NCI-H82 (cell line): Measurements from ENCODE around the gene DAP3.

Source experiments
- DNase-seq: peaks from one replicate; lab custom pipeline; 2025; lab: John Stamatoyannopoulos, UW

Gene DAP3

DNA sequence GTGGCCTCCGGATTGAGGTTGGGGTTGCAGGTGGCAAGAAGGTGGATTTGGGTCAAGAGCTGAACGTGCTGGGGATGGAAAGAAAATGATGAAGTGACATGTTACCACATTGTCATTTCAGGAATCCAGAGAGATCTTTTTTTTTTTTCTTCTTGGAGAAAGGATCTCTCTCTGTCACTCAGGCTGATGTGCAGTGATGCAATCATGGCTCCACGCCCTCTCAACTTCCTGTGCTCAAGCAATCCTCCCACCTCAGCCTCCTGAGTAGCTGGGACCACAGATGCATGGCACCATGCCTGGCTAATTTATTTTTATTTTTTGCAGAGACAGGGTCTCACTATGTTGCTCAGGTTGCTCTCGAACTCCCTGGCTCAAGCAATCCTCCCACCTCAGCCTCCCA, 87.5 kb downstream of the DAP3 start:
- no peak for DNase-seq

DNA sequence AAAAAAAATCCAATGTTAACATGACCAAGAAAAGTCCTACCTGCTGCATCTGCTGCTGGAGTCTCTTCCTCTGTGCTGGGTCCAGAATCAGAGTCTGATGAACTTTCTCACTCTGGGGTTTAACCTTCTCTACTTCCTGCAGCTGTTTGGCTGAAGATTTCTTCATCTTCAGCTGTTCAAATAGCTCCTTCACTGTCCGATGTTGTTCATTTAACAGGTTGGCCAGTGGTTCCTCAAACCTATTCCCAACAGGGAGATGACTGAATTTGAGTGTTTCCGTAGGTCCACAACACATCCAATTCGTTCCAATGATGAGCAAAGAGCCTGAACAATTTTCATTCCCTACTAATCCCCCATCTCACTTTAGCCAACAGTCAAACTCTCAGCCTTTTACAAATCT, 88.7 kb downstream of the DAP3 start:
- DNase-seq = no peak
